Endodermal cell (in vitro differentiated cells): Measurements from ENCODE around the gene ZBTB7B. TPM values are rescaled to one million over a fixed set of nuclear protein-coding genes. Genes with fewer than 3 reads are reported as not detected.

ENCODE experiments used
- DNase-seq: peaks from one replicate; pipeline ENCODE4 v3.0.0-alpha.2; 2017
- H3K27ac ChIP-seq: 2 replicates; pipeline ENCODE4 v1.5.1; 2013; ENCODE audit warnings: mild to moderate bottlenecking, low read depth, low read length, moderate library complexity
- H3K27me3 ChIP-seq: 2 replicates; pipeline ENCODE4 v1.6.1; 2013; ENCODE audit warnings: mild to moderate bottlenecking, low read length, moderate library complexity; ENCODE audit not compliant: insufficient read depth, control insufficient read depth, poor library complexity, severe bottlenecking
- H3K36me3 ChIP-seq: 2 replicates; pipeline ENCODE4 v1.7.0; 2013; ENCODE audit warnings: mild to moderate bottlenecking, low read length, moderate library complexity; ENCODE audit not compliant: control insufficient read depth, insufficient read depth
- H3K4me1 ChIP-seq: one replicate; pipeline ENCODE4 v1.7.0; 2013; ENCODE audit warnings: low read length; ENCODE audit not compliant: control insufficient read depth, insufficient read depth
- H3K4me3 ChIP-seq: 2 replicates; pipeline ENCODE4 v1.5.1; 2013; ENCODE audit warnings: mild to moderate bottlenecking, low read length, moderate library complexity
- H3K9ac ChIP-seq: 2 replicates; pipeline ENCODE4 v1.6.1; 2013; ENCODE audit warnings: mild to moderate bottlenecking, low read length, moderate library complexity; ENCODE audit not compliant: poor library complexity, severe bottlenecking; ENCODE audit errors: extremely low read depth
- H3K9me3 ChIP-seq: 2 replicates; pipeline ENCODE4 v1.6.1; 2013; ENCODE audit warnings: mild to moderate bottlenecking, low read length, moderate library complexity; ENCODE audit not compliant: control insufficient read depth
- H3K27ac Mint-ChIP-seq: 2 replicates; pipeline ENCODE4 v1.8.0; 2020; ENCODE audit warnings: mixed read lengths
- H3K27me3 Mint-ChIP-seq: 2 replicates; pipeline ENCODE4 v1.8.0; 2021; ENCODE audit warnings: mild to moderate bottlenecking, mixed read lengths; ENCODE audit not compliant: insufficient read depth
- H3K36me3 Mint-ChIP-seq: 2 replicates; pipeline ENCODE4 v1.8.0; 2020; ENCODE audit warnings: low read depth, mixed read lengths
- H3K4me1 Mint-ChIP-seq: 2 replicates; pipeline ENCODE4 v1.8.0; 2020; ENCODE audit warnings: mixed read lengths
- H3K4me3 Mint-ChIP-seq: 2 replicates; pipeline ENCODE4 v1.8.0; 2020; ENCODE audit warnings: mild to moderate bottlenecking, moderate library complexity, mixed read lengths
- H3K9me3 Mint-ChIP-seq: 2 replicates; pipeline ENCODE4 v1.8.0; 2020; ENCODE audit warnings: mild to moderate bottlenecking, mixed read lengths
- WGBS, 2 experiments: methylation state at CpG; one replicate each; pipeline versions ENCODE4 v1.1.5 to v1.1.7; 2013; ENCODE audit warnings: missing lambda C conversion rate in 2 of 2, mixed read lengths in 1 of 2; ENCODE audit not compliant: insufficient coverage in 1 of 2, insufficient read length in 1 of 2; 5-methylcytosine and 5-hydroxymethylcytosine counted together
- total RNA-seq, 2 donors: library from RNA; stranded (reverse); fragmentation: NEBNext Ultra II Directional in 1 of 2; extraction: Animal tissue kit (Norgen Biotek cat#: 25700) in 1 of 2; gene quantifications; 2 replicates in 1 of 2; 3 replicates in 1 of 2; pipeline ENCODE4 v1.2.1, GENCODE V29; 2021
- TF ChIP-seq, protein P1 (sequence below): fragments of 200-600 bp; sonication (generic); conservative IDR thresholded peaks from 2 replicates; pipeline ENCODE4 v1.5.0; 2021; ENCODE audit warnings: antibody characterized with exemption, mild to moderate bottlenecking

Gene ZBTB7B
- total RNA-seq, 2 donors from 2014 or later: 21.2 to 23.3 TPM

- peaks cover 9% of the 10 kb centered on the region for H3K4me1 ChIP-seq
- peaks cover 14% of the 10 kb centered on the region for H3K4me1 Mint-ChIP-seq
- 0% methylated on average over 38 of the region's 38 CpGs; no CpG with 5 or more reads in 1 of the 2 experiments for WGBS, 2 experiments
- H3K36me3 ChIP-seq: no peaks in the 10 kb centered on the region
- H3K9me3 Mint-ChIP-seq: no peaks in the 10 kb centered on the region
- peak overlapping the region; percentile 85 for H3K27ac Mint-ChIP-seq
- H3K9me3 ChIP-seq: no peaks in the 10 kb centered on the region
- DNase-seq: peak; percentile 100
- H3K9ac ChIP-seq: peak overlapping the region; percentile 57
- H3K36me3 Mint-ChIP-seq: no peaks in the 10 kb centered on the region
- peak overlapping the region; percentile 86 for H3K4me3 ChIP-seq
- H3K27ac ChIP-seq: peak overlapping the region; percentile 91
- H3K27me3 Mint-ChIP-seq: peaks cover 6% of the 10 kb centered on the region
- TF ChIP-seq, protein P1, sequence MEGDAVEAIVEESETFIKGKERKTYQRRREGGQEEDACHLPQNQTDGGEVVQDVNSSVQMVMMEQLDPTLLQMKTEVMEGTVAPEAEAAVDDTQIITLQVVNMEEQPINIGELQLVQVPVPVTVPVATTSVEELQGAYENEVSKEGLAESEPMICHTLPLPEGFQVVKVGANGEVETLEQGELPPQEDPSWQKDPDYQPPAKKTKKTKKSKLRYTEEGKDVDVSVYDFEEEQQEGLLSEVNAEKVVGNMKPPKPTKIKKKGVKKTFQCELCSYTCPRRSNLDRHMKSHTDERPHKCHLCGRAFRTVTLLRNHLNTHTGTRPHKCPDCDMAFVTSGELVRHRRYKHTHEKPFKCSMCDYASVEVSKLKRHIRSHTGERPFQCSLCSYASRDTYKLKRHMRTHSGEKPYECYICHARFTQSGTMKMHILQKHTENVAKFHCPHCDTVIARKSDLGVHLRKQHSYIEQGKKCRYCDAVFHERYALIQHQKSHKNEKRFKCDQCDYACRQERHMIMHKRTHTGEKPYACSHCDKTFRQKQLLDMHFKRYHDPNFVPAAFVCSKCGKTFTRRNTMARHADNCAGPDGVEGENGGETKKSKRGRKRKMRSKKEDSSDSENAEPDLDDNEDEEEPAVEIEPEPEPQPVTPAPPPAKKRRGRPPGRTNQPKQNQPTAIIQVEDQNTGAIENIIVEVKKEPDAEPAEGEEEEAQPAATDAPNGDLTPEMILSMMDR: peak; percentile 56
- H3K4me3 Mint-ChIP-seq: peak overlapping the region; percentile 93
- no peaks in the 10 kb centered on the region for H3K27me3 ChIP-seq
These were observed 733 bp upstream of the ZBTB7B start for GRCh38 chr1:155001675-155002463.

GRCh38 chr1:155003227-155003765 lies 694 bp downstream of the ZBTB7B start:
- 0% methylated on average over 16 to 36 of the region's 37 CpGs for WGBS, 2 experiments
- TF ChIP-seq, protein P1: no peak

DNA sequence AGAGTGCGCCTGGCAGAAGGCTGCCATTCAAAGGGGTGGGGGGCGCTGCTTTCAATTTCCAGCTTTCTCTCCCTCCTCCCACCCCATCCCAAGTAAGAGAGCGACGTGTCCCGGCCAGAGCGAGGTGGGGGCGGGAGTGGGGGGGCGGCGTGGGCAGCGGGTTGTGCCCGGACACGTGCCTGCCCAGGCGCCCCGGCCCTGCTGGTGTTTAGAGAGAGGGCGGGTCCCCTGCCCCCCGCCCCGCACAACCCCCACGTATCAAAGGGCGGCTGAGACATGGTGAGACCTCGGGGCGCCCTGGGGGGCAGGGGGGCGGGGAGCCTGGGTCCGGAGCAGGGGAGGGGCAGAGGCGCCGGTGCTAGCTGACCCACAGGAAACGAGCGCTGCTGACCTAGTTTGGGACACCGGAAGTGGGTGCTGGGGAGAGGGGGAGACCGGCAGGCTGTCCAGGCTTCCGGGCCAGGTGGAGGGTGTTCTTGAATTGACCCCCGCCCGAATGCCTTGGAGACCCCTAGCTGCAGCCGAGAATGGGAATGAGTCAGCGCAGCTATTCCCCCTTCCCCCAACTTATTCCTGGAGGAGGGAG lies 1.3 kb downstream of the ZBTB7B start:
- peak overlapping the region; percentile 93 for H3K4me3 ChIP-seq
- no peaks in the 10 kb centered on the region for H3K36me3 ChIP-seq
- peak overlapping the region; percentile 53 for H3K9ac ChIP-seq
- peak overlapping the region; percentile 88 for H3K27ac Mint-ChIP-seq
- H3K36me3 Mint-ChIP-seq: no peaks in the 10 kb centered on the region
- H3K9me3 Mint-ChIP-seq: no peaks in the 10 kb centered on the region
- H3K27me3 Mint-ChIP-seq: peaks cover 2% of the 10 kb centered on the region
- TF ChIP-seq, protein P1: no peak
- H3K4me1 Mint-ChIP-seq: peaks cover 13% of the 10 kb centered on the region
- H3K27me3 ChIP-seq: no peaks in the 10 kb centered on the region
- peak; percentile 81 for DNase-seq
- 0 to 4% methylated on average over 1 to 29 of the region's 34 CpGs for WGBS, 2 experiments
- no peaks in the 10 kb centered on the region for H3K9me3 ChIP-seq
- no peak overlapping the region for H3K27ac ChIP-seq
- peaks cover 9% of the 10 kb centered on the region for H3K4me1 ChIP-seq
- peak overlapping the region; percentile 93 for H3K4me3 Mint-ChIP-seq

More at GRCh38 chr1:155003227-155003765, 694 bp downstream of the ZBTB7B start:
- H3K27me3 ChIP-seq: no peaks in the 10 kb centered on the region
- no peak overlapping the region for H3K27ac ChIP-seq
- peak overlapping the region; percentile 93 for H3K4me3 ChIP-seq
- Mint-ChIP-seq H3K4me3 (peak overlapping the region; percentile 93), H3K27ac (peak overlapping the region; percentile 88), H3K27me3 (peaks cover 3% of the 10 kb centered on the region), H3K4me1 (peaks cover 13% of the 10 kb centered on the region), H3K36me3 (no peaks in the 10 kb centered on the region), H3K9me3 (no peaks in the 10 kb centered on the region)
- H3K36me3 ChIP-seq: no peaks in the 10 kb centered on the region
- peak overlapping the region; percentile 53 for H3K9ac ChIP-seq
- peak; percentile 81 for DNase-seq
- H3K9me3 ChIP-seq: no peaks in the 10 kb centered on the region
- H3K4me1 ChIP-seq: peaks cover 9% of the 10 kb centered on the region
